Urothelium cell line (cell line): ENCODE measurements around the gene TTC24.
"Not testable (repeated sequence)": the region's sequence is repeated elsewhere in the genome, so short reads cannot be mapped to it uniquely, and the experiment has no call there.

ENCODE experiments used
- DNase-seq: peaks from one replicate; pipeline ENCODE4 v3.0.0; 2011; ENCODE audit warnings: low spot score, mixed read lengths
- FAIRE-seq: peaks from 2 replicates; lab custom pipeline; 2011; peaks lifted over from hg19 to GRCh38; lab: Jason Lieb, UNC

TTC24 gene

GRCh38 chr1:156579472-156579871, at the start of gene TTC24:
TSS of gene TTC24 (plus strand) at chr1:156579723. CDS start at chr1:156581365, 1,642 bp downstream.
- FAIRE-seq (no peak), DNase-seq (no peak)

GRCh38 chr1:156530006-156530405, 49.5 kb upstream of the TTC24 start:
- DNase-seq: no peak
- FAIRE-seq: no peak

DNA sequence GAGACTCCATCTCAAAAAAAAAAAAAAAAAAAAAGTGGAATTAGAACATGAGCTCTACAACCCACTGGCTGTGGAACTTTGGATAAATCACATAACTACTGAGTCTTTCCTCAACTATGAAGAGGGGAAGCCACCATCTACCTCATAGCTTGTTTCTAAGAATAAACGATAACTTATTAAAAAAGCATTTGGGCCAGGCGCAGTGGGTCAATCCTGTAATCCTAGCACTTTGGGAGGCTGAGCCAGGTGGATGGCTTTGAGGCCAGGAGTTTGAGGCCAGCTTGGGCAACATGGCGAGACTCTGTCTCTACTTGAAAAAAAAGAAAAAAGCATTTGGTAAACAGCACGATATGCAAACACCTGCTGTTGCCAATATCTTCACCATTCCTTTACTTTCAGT, 47.1 kb upstream of the TTC24 start:
- DNase-seq: no peak
- FAIRE-seq: no peak

DNA sequence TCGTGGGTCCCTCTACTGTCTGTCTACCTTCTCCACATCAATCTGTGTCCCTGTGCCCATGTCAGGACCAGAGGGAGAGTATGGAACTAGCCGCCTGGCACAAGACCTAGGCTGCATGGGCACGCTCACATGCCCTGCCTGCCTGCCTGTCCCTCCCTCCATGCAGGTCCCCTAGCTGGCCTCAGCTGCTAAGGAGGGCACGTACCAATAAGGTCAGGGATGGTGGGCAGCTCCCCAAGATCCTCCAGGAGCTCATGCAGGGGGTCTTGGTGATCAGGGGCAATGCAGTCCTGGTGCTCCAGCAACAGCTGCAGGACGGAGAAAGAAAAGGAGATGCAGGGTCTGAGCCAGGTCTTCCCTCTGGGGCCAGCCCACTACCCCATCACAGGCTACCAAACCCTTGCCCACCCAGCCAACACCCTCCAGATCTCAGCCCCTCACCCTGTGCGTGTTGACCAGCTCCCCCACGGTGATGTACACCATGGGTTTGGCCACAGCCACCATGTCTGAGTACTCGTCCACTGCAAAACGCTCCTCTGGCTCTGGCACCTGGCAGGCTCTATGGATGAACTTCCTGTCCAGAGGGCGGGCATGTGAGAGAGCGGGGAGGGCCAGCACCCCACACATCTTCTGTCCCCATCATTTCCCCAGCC, 45.8 kb upstream of the TTC24 start:
- FAIRE-seq (no peak), DNase-seq (no peak)

- DNase-seq (no peak), FAIRE-seq (no peak)
Observed at GRCh38 chr1:156534424-156535060, 45.0 kb upstream of the TTC24 start.

DNA sequence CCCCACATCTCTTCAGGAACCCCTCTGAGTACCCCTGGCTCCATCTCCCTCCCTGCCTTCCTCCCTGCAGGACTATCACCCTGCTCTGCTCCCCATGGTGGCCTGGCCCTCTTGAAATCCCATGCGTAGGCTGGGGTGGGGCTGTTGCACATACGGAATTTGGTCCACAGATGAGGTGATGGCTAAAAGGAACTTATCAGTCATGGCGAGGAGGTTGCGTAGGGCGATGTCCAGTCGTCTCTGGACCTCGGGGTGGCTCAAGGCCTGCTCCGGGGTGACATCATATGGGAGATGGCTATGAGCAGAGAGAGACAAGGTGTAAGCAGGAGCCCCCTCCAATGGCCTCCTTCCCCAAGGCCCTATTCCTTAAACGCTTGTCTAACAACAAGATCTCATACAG, 42.5 kb upstream of the TTC24 start:
- FAIRE-seq: no peak
- DNase-seq: no peak

DNA sequence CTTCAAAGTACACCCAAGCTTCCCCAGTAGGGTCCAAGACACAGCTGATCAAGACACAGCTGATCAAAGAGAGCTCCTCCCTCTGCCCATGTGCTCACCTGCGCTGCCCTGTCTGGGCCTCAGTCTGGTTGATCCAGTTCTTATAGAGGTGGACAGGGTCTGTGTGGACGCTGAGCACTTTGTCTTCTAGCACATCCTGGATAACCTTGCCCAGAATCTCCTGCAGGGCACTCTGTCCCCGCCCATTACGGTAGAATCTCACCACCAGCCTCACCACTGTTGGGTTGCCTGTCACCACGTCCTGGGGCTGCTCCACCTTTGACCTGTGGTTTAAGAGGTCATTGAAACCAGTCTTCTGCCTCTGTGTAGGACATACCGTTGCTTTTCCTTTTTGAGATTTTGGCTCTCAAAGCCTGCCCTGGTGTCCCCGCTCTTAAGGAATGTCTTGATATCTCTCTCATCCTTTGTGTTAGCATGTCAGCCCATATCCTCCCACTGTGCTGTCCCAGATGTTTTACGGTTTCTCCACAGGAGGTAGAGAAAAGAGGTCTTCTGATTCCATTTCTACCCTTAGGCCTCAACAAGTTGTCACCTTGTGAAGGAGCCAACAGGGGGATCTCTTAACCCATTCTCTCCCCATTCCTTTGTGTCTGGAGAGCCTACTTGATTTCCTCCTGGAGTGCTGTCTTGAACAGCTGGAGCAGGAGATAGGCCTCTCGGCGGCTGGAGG, 40.6 kb upstream of the TTC24 start:
- DNase-seq: no peak
- no peak for FAIRE-seq

GRCh38 chr1:156539818-156540355, 39.6 kb upstream of the TTC24 start:
- DNase-seq: no peak
- no peak for FAIRE-seq

- FAIRE-seq (no peak), DNase-seq (no peak)
Observed at GRCh38 chr1:156540955-156541354, 38.6 kb upstream of the TTC24 start.

- FAIRE-seq: no peak
- DNase-seq: no peak
Observed at GRCh38 chr1:156543066-156543465, 36.5 kb upstream of the TTC24 start.

GRCh38 chr1:156544592-156545102, 34.9 kb upstream of the TTC24 start:
- DNase-seq: no peak
- FAIRE-seq: no peak

GRCh38 chr1:156546267-156546666, 33.3 kb upstream of the TTC24 start:
- FAIRE-seq (no peak), DNase-seq (no peak)

- DNase-seq: no peak
- FAIRE-seq: no peak
Observed at GRCh38 chr1:156547434-156547833, 32.1 kb upstream of the TTC24 start.

DNA sequence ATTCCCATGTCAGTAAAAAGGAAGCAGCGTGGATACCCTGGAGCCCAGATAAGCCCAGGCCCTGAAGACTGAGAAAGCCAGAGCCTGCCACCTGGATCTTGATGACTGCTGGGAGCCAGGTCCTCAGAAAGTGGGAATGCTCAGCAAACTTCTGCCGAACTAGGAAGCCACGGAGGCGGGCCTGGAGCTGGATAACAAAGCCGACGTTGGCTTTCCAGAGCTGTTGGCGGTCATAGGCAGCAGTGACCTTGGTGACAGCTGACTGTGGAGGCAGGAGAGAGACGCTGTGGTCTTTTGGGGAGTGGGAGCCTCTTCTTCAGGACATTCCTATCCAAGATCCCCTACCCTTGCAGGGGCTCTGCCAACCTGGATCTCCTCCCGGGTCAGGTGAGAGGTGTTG, 31.5 kb upstream of the TTC24 start:
- FAIRE-seq (no peak), DNase-seq (no peak)

DNA sequence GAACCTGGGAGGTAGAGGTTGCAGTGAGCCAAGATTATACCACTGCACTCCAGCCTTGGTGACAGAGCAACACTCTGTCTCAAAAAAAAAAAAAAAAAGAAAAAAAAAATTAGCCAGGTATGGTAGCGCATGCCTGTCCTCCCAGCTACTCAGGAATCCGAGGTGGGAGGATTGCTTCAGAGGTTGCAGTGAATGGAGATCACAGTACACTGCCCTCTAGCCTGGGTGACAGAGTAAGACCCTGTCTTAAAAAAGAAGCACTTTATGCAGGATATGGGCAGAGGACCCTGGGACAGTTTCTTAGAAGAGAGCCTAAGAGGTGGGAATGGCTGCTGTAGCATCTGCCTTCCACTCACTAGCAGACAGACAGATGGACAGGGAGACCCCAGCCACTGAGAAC, 30.1 kb upstream of the TTC24 start:
- no peak for FAIRE-seq

DNA sequence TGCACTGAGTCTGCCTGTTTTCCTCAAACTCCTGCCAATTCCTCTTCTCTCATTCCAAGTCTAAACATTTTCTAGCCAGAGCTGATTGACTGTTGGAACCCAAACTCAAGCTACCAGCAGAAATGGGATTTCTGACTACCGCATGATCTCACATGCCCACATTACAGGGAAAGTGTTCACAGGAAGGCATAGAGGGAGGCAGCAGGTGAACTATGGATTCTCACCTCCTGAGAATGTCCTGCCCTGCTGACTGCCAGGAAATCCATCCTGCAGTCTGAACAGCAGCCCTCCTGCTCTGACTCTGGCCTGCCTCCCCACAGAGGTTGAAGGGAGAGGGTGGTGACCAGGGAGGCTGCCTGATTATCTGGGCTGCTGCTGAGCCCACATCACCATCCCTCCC, 29.7 kb upstream of the TTC24 start:
- no peak for DNase-seq

More for the DNA sequence above, 30.1 kb upstream of the TTC24 start:
- no peak for DNase-seq

GRCh38 chr1:156550346-156550745, 29.2 kb upstream of the TTC24 start:
- no peak for DNase-seq
- FAIRE-seq: no peak

More for the DNA sequence above, 29.7 kb upstream of the TTC24 start:
- FAIRE-seq: no peak

- FAIRE-seq (no peak), DNase-seq (no peak)
Observed at GRCh38 chr1:156551066-156551643, 28.4 kb upstream of the TTC24 start.

- DNase-seq (no peak), FAIRE-seq (no peak)
Observed at GRCh38 chr1:156551869-156552268, 27.7 kb upstream of the TTC24 start.

GRCh38 chr1:156552518-156552917, 27.0 kb upstream of the TTC24 start:
- no peak for FAIRE-seq
- DNase-seq: no peak

GRCh38 chr1:156552937-156553336, 26.6 kb upstream of the TTC24 start:
- not testable (repeated sequence) for FAIRE-seq, DNase-seq
